Naive thymus-derived CD4-positive, alpha-beta T cell (primary cell): Measurements from ENCODE around the gene PLOD3. TPM values are rescaled to one million over a fixed set of nuclear protein-coding genes. Genes with fewer than 3 reads are reported as not detected.

Experiments
- ATAC-seq: fragments of 150-1000 bp; cut with Tn5 transposase; 2 replicates; pipeline ENCODE4 v1.10.0; 2021; ENCODE audit warnings: mild to moderate bottlenecking, moderate library complexity
- CTCF ChIA-PET: fragments of 350-600 bp; sonication (Branson Sonifier 250); formaldehyde crosslinking; loops from one replicate; lab custom pipeline; 2021; ENCODE audit warnings: antibody characterized with exemption; lab: Charles Lee
- POLR2A ChIA-PET: fragments of 350-600 bp; sonication (Branson Sonifier 250); formaldehyde crosslinking; loops from one replicate; lab custom pipeline; 2021; ENCODE audit warnings: antibody characterized with exemption, inconsistent platforms; lab: Charles Lee
- DNase-seq, 9 donors: peaks; one replicate each; pipeline versions ENCODE4 v3.0.0 to v3.0.0-alpha.2; 2020 to 2022; ENCODE audit warnings: mixed read lengths in 1 of 9
- H3K27ac ChIP-seq: one replicate; pipeline ENCODE4 v1.7.0; 2013; ENCODE audit warnings: mild to moderate bottlenecking, low read depth, low read length, moderate library complexity
- H3K27me3 ChIP-seq, 2 donors: one replicate each; pipeline ENCODE4 v1.7.0; 2013; ENCODE audit warnings: low read length in 2 of 2, mild to moderate bottlenecking in 2 of 2, moderate library complexity in 2 of 2; ENCODE audit not compliant: control insufficient read depth in 2 of 2, insufficient read depth in 2 of 2
- H3K36me3 ChIP-seq, 3 experiments: 1 replicate in 2 of 3; 2 replicates in 1 of 3; pipeline ENCODE4 v1.7.0; 2013; ENCODE audit warnings: low read length in 3 of 3, mild to moderate bottlenecking in 3 of 3, moderate library complexity in 1 of 3; ENCODE audit not compliant: insufficient read depth in 3 of 3, control insufficient read depth in 2 of 3
- H3K4me1 ChIP-seq, 2 donors: one replicate each; pipeline ENCODE4 v1.7.0; 2013; ENCODE audit warnings: low read length in 2 of 2, mild to moderate bottlenecking in 2 of 2, moderate library complexity in 1 of 2; ENCODE audit not compliant: control insufficient read depth in 2 of 2, insufficient read depth in 2 of 2
- H3K4me3 ChIP-seq: 2 replicates; pipeline ENCODE4 v1.7.0; 2013; ENCODE audit warnings: mild to moderate bottlenecking, low read length
- H3K9me3 ChIP-seq, 3 experiments: 1 replicate in 2 of 3; 2 replicates in 1 of 3; pipeline ENCODE4 v1.7.0; 2013; ENCODE audit warnings: low read length in 3 of 3; ENCODE audit not compliant: control insufficient read depth in 2 of 3
- H3K27ac Mint-ChIP-seq, 9 donors: one replicate each; pipeline ENCODE4 v1.8.0; 2020 to 2022; ENCODE audit warnings: mixed read lengths in 9 of 9, mild to moderate bottlenecking in 8 of 9, moderate library complexity in 5 of 9, inconsistent platforms in 2 of 9
- H3K27me3 Mint-ChIP-seq, 5 donors: one replicate each; pipeline ENCODE4 v1.8.0; 2021 to 2022; ENCODE audit warnings: mixed read lengths in 5 of 5, mild to moderate bottlenecking in 1 of 5
- H3K36me3 Mint-ChIP-seq, 5 donors: one replicate each; pipeline ENCODE4 v1.8.0; 2020 to 2022; ENCODE audit warnings: mixed read lengths in 5 of 5, mild to moderate bottlenecking in 3 of 5, inconsistent platforms in 1 of 5
- H3K4me1 Mint-ChIP-seq, 7 donors: one replicate each; pipeline ENCODE4 v1.8.0; 2020 to 2022; ENCODE audit warnings: mixed read lengths in 7 of 7, mild to moderate bottlenecking in 3 of 7, inconsistent platforms in 1 of 7
- H3K4me3 Mint-ChIP-seq, 10 donors: one replicate each; pipeline ENCODE4 v1.8.0; 2020 to 2022; ENCODE audit warnings: mild to moderate bottlenecking in 10 of 10, mixed read lengths in 10 of 10, moderate library complexity in 6 of 10, inconsistent platforms in 2 of 10
- H3K9me3 Mint-ChIP-seq, 11 donors: one replicate each; pipeline ENCODE4 v1.8.0; 2020 to 2022; ENCODE audit warnings: mixed read lengths in 11 of 11, mild to moderate bottlenecking in 4 of 11, inconsistent platforms in 1 of 11, moderate library complexity in 1 of 11
- intact Hi-C, 2 donors: fragments of 100-400 bp; cut with micrococcal nuclease; formaldehyde crosslinking; loops; one replicate each; pipeline ENCODE4 v1.15.1; 2023
- polyA plus RNA-seq, 2 donors: library from polyadenylated mRNA; unstranded; fragments of 300-500 nt; fragmentation: Illumina TruSeq; gene quantifications; one replicate each; pipeline ENCODE4 v1.2.3, GENCODE V29; 2021
- total RNA-seq, 6 experiments: library from RNA in 5 of 6; stranded (reverse) in 5 of 6; gene quantifications; 1 replicate in 5 of 6; 2 replicates in 1 of 6; pipeline ENCODE4 v1.2.3 and lab custom pipeline; 2021 to 2026

PLOD3 gene
- total and polyA plus RNA-seq, 7 experiments from 2014 or later, result 15.7 to 88.4 (median 39.5) TPM

DNA sequence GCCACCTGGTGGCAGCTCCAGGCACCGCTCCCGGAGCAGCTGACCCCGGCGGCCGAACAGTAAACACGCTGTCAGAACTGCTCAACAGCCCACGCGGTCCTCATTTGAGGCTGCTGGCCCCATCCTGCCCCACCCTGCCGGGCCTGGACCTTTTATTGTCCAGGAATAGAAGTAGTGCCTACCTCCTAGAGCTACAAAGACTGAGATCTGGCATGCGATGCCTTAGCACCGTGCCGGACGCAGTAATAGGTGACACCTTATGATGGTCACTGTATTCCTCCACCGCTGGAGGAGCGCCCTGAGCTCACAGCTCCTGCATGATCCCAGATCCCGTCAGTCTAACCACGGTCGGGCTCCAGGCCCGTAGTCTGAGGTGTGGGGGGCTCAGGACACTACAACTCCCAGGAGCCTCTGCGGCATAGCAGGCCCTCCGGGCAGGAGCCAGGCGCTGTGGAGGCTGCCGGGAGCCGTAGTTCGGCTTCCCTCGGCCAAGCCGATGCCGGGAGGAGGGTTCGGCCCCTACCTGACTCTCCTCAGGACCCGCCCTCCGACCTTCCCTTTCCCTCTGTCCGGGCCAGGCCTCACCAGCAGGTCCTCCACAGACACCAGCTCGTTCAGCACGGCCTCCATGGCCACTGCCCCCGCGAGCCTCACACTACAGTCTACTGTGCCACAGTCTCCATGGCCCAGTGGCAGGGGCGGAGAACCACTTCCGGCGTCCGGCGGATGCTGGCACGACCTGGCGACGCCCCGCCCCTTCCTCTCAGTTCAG lies 27.2 kb upstream of the PLOD3 start, which contains the start of gene FIS1:
Gene FIS1 (minus strand): TSS at position 707 of the 772 bp plus-strand sequence. CDS start 77 bp downstream, at position 630.
- Mint-ChIP-seq H3K9me3 (no peaks in the 10 kb centered on the region), H3K27me3 (no peaks in the 10 kb centered on the region), H3K36me3 (peaks cover 0 to 7% (median 4%) of the 10 kb centered on the region in 5 donors), H3K4me3 (peak within 1 kb of the TSS; percentile 88 to 100 (median 98)), H3K27ac (peak within 1 kb of the TSS; percentile 93 to 100 (median 97)), H3K4me1 (peaks cover 16 to 45% (median 35%) of the 10 kb centered on the region in 7 donors)
- Histone ChIP-seq H3K4me3 (peak within 1 kb of the TSS; percentile 100), H3K27me3 (no peaks in the 10 kb centered on the region), H3K36me3 (peaks cover 0 to 24% (median 11%) of the 10 kb centered on the region in 3 experiments), H3K27ac (peak within 1 kb of the TSS; percentile 93), H3K4me1 (peaks cover 14 to 16% of the 10 kb centered on the region in 2 donors), H3K9me3 (no peaks in the 10 kb centered on the region)
- peak; percentile 96 for ATAC-seq
- ChIA-PET CTCF (interaction anchor here (0.6 to 2.5 kb wide), 16 partner anchors 9 to 917 kb away, joined by 3 to 30 read pairs (median 4); partner anchors contain the start of genes PLOD3, VGF and ZNHIT1), POLR2A (interaction anchor here (0.7 to 4.5 kb wide), 13 partner anchors 8 to 370 kb away, joined by 3 to 61 read pairs (median 4); partner anchors contain the start of genes PLOD3, SRRT and ZNHIT1)
- intact Hi-C loops, result loop anchor here (1.0 to 10.0 kb wide), 16 partner anchors 8 to 1830 kb away; partner anchors contain the start of genes AP1S1 (in 2 of the 2), TRIM56 (in 2 of the 2), AGFG2 (in 1 of the 2) and AP4M1 (in 1 of the 2)
- DNase-seq, result peak; percentile 87 to 96 (median 94)

DNA sequence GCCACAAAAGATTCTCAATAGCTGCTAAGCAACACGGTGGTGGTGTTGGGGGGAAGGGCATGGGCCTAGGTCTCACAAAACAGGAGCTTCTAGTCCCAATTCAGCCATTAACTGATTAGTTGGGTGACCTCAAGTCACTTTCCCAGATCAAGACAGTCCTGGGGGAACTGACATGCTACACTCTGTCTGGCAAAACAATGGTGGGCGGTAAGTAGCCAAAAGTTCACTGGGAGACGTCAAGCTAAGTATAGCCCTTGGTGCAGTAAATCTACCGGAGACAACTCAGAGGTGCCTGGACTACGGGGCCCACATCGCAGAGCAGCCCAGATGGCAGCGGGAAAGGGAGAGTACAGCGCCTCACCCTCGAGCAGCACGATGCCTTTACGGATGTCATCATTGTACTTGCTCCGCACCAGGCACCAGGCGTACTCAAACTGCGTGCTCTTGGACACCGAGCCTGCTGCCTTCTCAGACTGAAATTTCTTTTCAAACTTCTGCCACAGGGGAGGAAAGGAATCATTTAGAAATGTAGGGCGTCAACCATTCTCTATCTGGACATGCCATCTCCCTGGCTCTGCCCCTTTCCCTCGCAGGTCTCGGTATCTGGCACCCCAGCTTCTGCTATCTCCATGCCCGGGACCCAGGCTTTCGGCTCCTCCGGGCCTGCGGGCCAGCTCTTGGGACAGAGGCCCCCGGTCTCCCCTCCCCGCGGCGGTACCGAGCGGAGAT lies 26.4 kb upstream of the PLOD3 start:
- CTCF ChIA-PET, result interaction anchor here (0.6 to 2.5 kb wide), 17 partner anchors 9 to 918 kb away, joined by 3 to 30 read pairs (median 3); partner anchors contain the start of genes PLOD3, VGF and ZNHIT1
- H3K9me3 ChIP-seq, result no peaks in the 10 kb centered on the region
- H3K9me3 Mint-ChIP-seq, result no peaks in the 10 kb centered on the region
- ATAC-seq (no peak), DNase-seq (peak in 2 of 9 donors; percentile 10 to 27)
- H3K27ac Mint-ChIP-seq, result peak overlapping the region; percentile 93 to 100 (median 97)
- H3K4me3 Mint-ChIP-seq, result peak overlapping the region; percentile 88 to 100 (median 98)
- intact Hi-C loops, result loop anchor here (1.0 to 10.0 kb wide), 16 partner anchors 8 to 1831 kb away; partner anchors contain the start of genes AP1S1 (in 2 of the 2), TRIM56 (in 2 of the 2), AGFG2 (in 1 of the 2) and AP4M1 (in 1 of the 2)
- peak overlapping the region; percentile 100 for H3K4me3 ChIP-seq
- H3K36me3 Mint-ChIP-seq, result peaks cover 0 to 7% (median 4%) of the 10 kb centered on the region in 5 donors
- H3K27me3 ChIP-seq, result no peaks in the 10 kb centered on the region
- H3K4me1 Mint-ChIP-seq, result peaks cover 16 to 42% (median 35%) of the 10 kb centered on the region in 7 donors
- no peaks in the 10 kb centered on the region for H3K27me3 Mint-ChIP-seq
- POLR2A ChIA-PET, result interaction anchor here (1.0 to 4.5 kb wide), 12 partner anchors 9 to 369 kb away, joined by 3 to 61 read pairs (median 4); partner anchors contain the start of genes PLOD3, SRRT and ZNHIT1
- peaks cover 0 to 25% (median 12%) of the 10 kb centered on the region in 3 experiments for H3K36me3 ChIP-seq
- H3K4me1 ChIP-seq, result peaks cover 14 to 16% of the 10 kb centered on the region in 2 donors
- H3K27ac ChIP-seq, result peak overlapping the region; percentile 93

DNA sequence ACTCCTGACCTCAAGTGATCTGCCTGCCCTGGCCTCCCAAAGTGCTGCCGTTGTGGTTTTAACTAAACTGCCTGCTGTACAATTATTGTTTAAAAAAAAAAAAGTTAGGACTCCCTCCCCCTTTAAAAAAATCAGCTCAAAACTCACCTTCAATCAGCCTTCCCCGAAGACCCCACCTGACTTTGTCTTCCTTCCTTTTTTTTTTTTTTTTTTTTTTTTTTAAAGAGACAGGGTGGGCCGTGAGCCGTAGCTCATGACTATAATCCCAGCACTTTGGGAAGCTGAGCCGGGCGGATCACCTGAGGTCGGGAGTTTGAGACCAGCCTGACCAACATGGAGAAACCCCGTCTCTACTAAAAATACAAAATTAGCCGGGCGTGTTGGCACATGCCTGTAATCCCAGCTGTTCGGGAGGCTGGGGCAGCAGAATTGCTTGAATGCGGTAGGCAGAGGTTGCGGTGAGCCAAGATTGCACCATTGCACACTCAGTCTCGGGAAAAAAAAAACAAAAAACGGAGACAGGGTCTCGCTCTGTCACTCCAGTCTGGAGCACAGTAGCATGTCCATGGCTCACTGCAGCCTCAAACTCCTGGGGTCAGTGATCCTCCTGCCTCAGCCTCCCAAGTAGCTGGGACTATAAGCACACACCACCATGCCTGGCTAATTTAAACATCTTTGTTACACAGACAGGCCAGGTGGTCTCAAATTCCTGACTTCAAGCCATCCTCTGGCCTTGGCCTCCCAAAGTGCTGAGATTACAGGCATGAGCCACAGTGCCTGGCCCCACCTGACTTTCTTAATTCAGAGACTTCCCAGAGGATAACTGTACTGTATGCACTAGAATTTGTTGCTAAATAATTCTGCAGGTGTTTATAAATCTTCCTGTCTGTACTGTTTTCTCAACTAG lies 24.3 kb upstream of the PLOD3 start:
- Histone ChIP-seq H3K36me3 (peaks cover 0 to 45% (median 12%) of the 10 kb centered on the region in 3 experiments), H3K9me3 (no peaks in the 10 kb centered on the region), H3K27me3 (no peaks in the 10 kb centered on the region), H3K4me1 (peaks cover 14 to 16% of the 10 kb centered on the region in 2 donors), H3K27ac (no peak overlapping the region), H3K4me3 (no peak overlapping the region)
- ChIA-PET CTCF (interaction anchor here (2.5 kb wide), 1 partner anchor 49 kb away, joined by 7 read pairs; no protein-coding TSS in a partner anchor), POLR2A (interaction anchor here (1.1 to 4.5 kb wide), 2 partner anchors 22 to 24 kb away, joined by 4 to 61 read pairs; partner anchors contain the start of genes PLOD3 and ZNHIT1)
- intact Hi-C loops, result loop anchor here (5.0 to 10.0 kb wide), 6 partner anchors 367 to 1833 kb away; partner anchors contain the start of genes AGFG2 (in 1 of the 2), AP4M1 (in 1 of the 2), ARMC10 (in 1 of the 2) and FBXL13 (in 1 of the 2)
- Mint-ChIP-seq H3K27ac (peak overlapping the region in 1 of 9 donors; percentile 67), H3K9me3 (no peaks in the 10 kb centered on the region), H3K4me3 (no peak overlapping the region), H3K4me1 (peaks cover 12 to 35% (median 34%) of the 10 kb centered on the region in 7 donors), H3K27me3 (no peaks in the 10 kb centered on the region), H3K36me3 (peaks cover 0 to 5% (median 0%) of the 10 kb centered on the region in 5 donors)
- ATAC-seq, result no peak
- DNase-seq, result no peak

DNA sequence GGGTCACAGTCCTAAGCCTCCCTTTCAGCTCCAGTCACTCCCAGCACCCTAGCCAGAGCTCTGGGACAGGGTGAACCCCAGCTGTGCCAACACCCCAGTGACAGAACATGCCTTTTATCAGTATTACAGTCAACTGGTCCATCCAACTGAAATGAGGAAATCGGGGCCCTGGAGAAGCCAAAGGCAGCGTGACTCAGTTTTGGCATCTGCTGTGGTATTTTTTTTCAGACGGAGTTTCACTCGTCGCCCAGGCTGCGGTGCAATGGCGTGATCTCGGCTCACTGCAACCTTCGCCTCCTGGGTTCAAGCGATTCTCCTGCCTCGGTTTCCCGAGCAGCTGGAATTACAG lies 23.6 kb upstream of the PLOD3 start:
- ChIA-PET POLR2A (interaction anchor here (1.1 kb wide), 1 partner anchor 21 kb away, joined by 4 read pairs; no protein-coding TSS in a partner anchor), CTCF (no interaction called here)
- Histone ChIP-seq H3K27me3 (no peaks in the 10 kb centered on the region), H3K4me3 (no peak overlapping the region), H3K9me3 (no peaks in the 10 kb centered on the region), H3K27ac (no peak overlapping the region), H3K36me3 (peaks cover 0 to 51% (median 12%) of the 10 kb centered on the region in 3 experiments), H3K4me1 (peaks cover 14 to 16% of the 10 kb centered on the region in 2 donors)
- peaks cover 0 to 5% (median 0%) of the 10 kb centered on the region in 5 donors for H3K36me3 Mint-ChIP-seq
- peaks cover 12 to 36% (median 33%) of the 10 kb centered on the region in 7 donors for H3K4me1 Mint-ChIP-seq
- DNase-seq (no peak), ATAC-seq (no peak)
- H3K27me3 Mint-ChIP-seq, result no peaks in the 10 kb centered on the region
- no peak overlapping the region for H3K4me3 Mint-ChIP-seq
- no peaks in the 10 kb centered on the region for H3K9me3 Mint-ChIP-seq
- H3K27ac Mint-ChIP-seq, result peak overlapping the region in 1 of 9 donors; percentile 46
- intact Hi-C loops, result loop anchor here (5.0 to 10.0 kb wide), 6 partner anchors 366 to 1834 kb away; partner anchors contain the start of genes AGFG2 (in 1 of the 2), AP4M1 (in 1 of the 2), ARMC10 (in 1 of the 2) and FBXL13 (in 1 of the 2)

DNA sequence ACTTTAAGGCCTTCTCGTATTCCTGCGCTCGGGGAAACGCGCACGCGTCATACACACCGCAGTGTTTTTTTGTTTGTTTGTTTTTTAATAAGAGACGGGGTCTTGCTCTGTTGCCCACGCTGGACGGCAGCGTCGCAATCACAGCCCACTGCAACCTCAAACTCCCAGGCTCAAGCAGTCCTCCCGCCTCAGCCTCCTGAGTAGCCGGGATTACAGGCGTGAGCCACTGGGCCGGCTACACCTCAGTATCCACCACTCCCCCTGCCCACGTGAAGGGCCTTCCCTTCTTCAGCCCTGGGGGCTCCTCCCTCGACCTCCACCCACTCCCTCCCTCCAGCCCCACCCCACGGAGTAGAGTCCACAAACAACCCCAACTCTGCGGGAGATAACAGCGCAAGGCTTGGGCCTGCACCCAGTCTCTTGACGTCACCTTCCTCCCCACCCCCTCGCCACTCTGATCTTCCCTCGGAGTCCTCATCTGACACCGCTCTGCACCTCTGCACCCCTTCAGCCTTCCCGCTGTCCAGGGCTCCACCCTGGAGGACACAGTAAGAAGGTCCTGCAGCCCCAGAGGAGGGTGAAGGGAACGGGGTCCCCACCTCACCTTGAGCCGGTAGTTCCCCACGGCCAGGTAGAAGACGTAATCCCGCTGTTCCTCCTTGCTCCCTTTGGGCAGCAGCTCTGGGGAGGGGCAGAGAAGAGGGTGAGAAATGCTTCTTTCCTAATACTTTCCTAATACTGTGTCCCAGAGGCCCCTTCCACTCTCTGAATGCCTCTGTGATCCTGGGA lies 23.0 kb upstream of the PLOD3 start:
- Mint-ChIP-seq H3K4me3 (peak overlapping the region in 1 of 10 donors; percentile 38), H3K9me3 (no peaks in the 10 kb centered on the region), H3K27me3 (no peaks in the 10 kb centered on the region), H3K4me1 (peaks cover 7 to 32% (median 27%) of the 10 kb centered on the region in 7 donors), H3K36me3 (peaks cover 0 to 4% (median 0%) of the 10 kb centered on the region in 5 donors), H3K27ac (peak overlapping the region in 1 of 9 donors; percentile 46)
- no peaks in the 10 kb centered on the region for H3K27me3 ChIP-seq
- POLR2A ChIA-PET, result interaction anchor here (1.1 kb wide), 1 partner anchor 20 kb away, joined by 4 read pairs; no protein-coding TSS in a partner anchor
- intact Hi-C loops, result loop anchor here (5.0 to 10.0 kb wide), 6 partner anchors 366 to 1834 kb away; partner anchors contain the start of genes AGFG2 (in 1 of the 2), AP4M1 (in 1 of the 2), ARMC10 (in 1 of the 2) and FBXL13 (in 1 of the 2)
- H3K9me3 ChIP-seq, result no peaks in the 10 kb centered on the region
- H3K4me1 ChIP-seq, result peaks cover 11 to 12% of the 10 kb centered on the region in 2 donors
- H3K4me3 ChIP-seq, result no peak overlapping the region
- H3K27ac ChIP-seq, result no peak overlapping the region
- DNase-seq, result no peak
- no peak for ATAC-seq
- peaks cover 0 to 51% (median 12%) of the 10 kb centered on the region in 3 experiments for H3K36me3 ChIP-seq
- CTCF ChIA-PET, result no interaction called here
